NOMO-1 treated with dmso at 0.1 percent for 144 hours (cell line): ENCODE measurements around the gene HSPA4L.

Experiments
- DNase-seq: peaks from one replicate; lab custom pipeline; 2025; ENCODE audit not compliant: unreplicated experiment; lab: John Stamatoyannopoulos, UW

Gene HSPA4L

DNA sequence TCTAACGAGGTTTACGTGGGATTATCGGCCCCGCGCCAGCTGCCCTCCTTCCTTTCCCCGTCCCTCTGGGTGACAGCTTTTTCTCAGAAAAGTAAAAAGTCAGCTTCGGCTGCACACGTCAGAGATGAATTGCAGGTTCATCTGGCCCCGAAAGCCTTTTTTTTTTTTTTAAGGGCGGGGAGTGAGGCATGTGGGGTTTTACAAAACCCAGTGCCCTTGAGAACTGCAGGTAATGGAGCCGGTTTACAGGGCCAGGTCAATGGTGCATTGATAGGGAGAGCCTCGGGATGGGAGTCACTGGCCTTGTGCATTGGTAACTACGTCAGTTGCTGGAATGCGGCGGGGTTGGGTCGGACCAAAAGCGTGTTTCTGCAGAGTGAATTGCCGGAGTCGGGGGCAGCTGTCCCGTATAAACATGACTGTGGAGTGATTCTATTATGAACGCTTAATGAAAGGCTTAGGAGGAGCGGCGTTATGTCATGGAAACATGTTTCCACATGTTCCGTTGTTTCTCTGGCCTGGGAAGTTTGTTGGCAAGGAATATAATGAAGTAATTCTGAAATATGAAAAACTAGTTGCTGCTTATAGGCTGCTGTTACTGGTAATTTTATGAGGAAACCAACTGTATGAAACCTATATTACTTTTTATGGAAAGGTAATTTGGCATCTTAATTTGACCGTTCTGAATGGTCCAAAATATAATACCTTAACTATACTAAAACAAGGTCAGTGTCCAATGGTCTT lies 1.1 kb downstream of the HSPA4L start:
- DNase-seq = no peak

DNA sequence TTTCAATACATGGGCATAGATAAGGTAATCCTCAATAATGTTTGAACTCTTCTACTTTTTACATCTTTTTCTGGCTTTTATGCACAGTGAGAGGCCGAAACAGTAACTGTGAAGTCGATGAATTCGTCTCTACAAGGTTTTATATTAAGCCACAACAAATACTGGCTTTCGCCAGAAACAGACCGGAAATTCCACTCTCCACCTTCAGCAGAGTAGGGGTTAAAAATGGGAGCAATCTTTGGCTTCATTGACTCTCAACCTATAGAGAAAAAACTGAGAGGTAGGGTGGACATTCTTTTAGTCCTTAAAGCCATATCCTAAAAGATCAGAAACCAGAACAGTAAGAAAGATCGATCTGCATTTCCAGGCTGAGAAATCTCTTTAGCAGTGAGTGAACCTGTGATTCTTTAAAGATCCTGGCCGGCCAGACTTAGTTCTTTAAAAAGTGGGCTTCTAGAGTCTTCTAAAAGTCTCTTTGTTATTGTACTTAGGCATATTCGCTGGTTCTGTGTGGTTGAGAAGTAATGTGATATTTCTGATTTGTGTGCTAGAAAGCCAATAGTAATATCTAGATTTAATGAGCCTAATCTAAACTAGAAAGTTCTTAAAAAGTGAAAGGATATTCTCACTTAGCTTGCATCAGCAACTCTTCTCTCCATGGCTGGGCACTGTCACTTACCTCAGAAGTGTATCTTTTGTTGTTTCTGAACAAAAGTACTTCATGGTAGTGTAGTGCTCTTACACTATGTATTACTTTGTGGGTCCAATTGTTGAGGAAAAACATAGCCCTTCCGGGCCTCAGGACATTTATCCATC lies 2.0 kb downstream of the HSPA4L start:
- no peak for DNase-seq

DNA sequence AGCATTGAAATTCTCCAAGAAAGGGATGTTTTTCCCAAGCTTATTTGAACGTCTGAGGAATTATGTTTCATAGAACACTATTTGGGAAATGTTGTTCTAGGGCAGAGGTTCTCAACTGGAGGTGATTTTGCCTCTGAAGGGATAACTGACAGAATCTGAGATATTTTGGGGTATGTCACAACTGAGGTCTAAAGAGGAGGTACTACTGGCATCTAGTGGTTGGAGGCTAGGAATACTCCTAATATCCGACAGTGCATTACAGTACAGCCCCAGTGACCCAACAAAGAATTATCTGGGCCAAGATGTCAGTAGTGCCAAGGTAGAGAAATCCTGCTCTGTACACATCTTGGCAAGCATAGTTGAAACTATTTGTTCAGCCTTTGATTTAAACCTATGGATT lies 6.4 kb downstream of the HSPA4L start:
- DNase-seq = no peak

- no peak for DNase-seq
Observed at GRCh38 chr4:127791391-127791790, 9.3 kb downstream of the HSPA4L start.

DNA sequence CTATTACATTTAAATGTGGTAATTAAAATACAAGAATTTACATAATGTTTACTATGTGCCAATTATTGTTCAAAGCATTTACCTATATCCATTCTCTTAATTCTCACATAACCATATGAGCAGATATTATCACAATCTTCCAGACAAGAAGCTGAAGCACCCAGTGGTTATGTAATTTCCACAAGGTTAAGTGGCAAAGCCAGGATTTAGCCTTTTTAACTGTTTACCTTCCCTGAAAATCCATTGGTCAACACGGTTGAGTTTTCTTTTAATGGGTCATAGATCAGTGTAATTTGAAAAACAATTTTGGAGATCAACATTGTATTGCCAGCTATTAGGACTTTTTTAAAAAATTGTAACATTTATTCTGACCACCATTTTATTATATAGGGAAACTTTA lies 11.4 kb downstream of the HSPA4L start:
- no peak for DNase-seq

DNA sequence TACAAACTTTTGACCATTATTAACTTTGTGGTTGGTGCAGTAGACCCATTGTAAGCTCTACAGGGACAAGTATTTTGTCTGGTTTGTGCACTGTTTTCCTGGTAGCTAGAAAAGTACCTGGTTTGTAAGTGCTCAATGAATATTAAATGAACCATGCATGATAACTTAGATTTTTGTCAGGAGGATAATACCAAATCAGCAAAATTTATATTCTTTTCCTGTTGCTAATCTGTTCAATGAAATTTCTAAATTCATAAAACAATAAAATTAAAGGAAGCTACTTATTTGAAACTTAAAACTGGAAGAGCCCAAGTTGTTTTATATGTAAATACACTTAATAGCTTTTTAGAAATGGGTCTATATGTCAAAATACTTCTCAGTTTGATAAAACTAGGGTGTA lies 17.6 kb downstream of the HSPA4L start:
- DNase-seq = no peak

DNA sequence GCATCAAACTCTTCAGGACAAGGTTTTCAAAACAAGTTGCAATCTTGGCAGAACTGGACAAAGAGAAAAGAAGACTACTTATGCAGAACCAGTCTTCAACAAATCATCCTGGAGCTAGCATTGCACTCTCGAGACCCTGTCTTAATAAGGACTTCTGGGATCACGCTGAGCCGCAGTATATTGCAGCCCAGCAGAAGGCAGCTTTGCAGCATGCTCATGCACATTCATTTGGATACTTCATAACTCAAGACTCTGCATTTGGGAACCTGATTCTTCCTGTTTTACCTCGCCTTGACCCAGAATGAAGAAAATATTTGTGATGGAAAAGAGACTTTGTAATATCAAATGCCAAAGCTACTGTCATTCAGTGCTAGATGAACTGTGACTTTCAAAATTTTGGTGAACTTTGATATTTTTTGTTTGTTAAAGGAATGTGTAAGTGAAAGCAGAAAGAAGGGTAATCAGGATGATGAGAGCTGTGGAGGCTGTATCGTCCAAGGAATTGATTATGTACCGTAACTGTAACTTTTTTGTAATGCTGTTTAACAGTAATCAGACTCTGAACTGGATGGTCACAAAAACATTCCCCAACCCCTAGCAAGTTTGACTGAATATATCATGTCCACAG lies 27.2 kb downstream of the HSPA4L start:
- no peak for DNase-seq

GRCh38 chr4:127810551-127810950 lies 28.4 kb downstream of the HSPA4L start:
- no peak for DNase-seq

DNA sequence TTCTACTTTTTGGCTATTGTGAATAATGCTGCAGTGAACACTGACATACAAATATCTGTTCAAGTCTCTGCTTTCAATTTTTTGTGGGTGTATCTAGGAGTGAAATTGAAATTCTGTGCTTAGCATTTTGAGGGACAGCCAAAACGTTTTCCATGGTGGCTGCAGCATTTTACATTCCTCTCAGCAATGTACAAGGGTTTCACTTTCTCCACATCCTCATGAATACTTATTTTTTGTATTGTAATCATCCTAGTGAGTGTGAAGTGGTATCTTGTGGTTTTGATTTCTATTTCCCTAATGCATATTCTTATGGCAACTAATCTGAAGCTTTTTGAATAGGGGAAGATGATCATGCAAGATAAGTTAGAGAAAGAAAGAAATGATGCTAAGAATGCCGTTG lies 40.3 kb downstream of the HSPA4L start:
- no peak for DNase-seq

- no peak for DNase-seq
Observed at GRCh38 chr4:127828121-127828520, 46.0 kb downstream of the HSPA4L start.

GRCh38 chr4:127829014-127829413 lies 46.9 kb downstream of the HSPA4L start:
- no peak for DNase-seq

DNA sequence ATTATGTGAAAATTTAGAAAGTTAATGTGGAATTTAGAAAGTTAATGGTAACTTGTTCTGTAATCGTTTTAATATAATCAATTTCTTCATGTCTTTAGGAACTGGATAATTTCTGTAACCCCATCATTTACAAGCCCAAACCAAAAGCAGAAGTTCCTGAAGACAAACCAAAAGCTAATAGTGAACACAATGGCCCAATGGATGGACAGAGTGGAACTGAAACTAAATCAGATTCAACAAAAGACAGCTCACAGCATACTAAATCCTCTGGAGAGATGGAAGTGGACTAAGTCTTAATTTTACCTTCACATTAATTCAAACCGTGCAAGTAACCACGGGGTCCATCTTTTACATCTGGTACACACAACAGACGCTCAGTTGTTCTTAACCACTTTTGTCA lies 50.5 kb downstream of the HSPA4L start:
- DNase-seq = peak; percentile 57

GRCh38 chr4:127843704-127844600 lies 61.8 kb downstream of the HSPA4L start:
- DNase-seq = no peak

DNA sequence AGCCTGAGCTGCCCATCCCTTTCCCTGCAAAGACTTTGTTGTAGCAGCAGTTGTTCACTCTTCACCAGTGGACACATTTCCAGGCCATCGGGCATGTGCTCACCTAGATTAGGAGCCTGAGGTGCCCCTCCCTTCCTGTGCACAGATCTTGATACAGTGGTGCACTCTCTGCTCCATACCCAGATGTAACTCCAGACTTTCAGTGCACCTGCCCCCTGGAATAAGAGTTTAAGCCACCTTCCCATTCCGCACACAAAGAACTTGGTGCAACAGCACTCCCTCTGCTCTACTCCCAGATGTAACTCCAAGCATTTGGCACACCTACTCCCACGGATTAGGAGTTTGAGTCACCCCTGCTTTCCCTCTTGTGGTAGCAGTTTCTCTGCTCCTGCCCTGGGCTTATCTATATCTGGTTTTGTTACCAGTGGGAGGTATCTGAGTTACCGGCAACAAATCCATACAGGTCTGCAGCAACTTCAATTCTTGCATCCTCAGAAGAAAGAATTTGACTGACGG lies 62.5 kb downstream of the HSPA4L start:
- DNase-seq = no peak

GRCh38 chr4:127846061-127846460 lies 63.9 kb downstream of the HSPA4L start:
- no peak for DNase-seq

- no peak for DNase-seq
Observed at GRCh38 chr4:127846765-127847164, 64.6 kb downstream of the HSPA4L start.

DNA sequence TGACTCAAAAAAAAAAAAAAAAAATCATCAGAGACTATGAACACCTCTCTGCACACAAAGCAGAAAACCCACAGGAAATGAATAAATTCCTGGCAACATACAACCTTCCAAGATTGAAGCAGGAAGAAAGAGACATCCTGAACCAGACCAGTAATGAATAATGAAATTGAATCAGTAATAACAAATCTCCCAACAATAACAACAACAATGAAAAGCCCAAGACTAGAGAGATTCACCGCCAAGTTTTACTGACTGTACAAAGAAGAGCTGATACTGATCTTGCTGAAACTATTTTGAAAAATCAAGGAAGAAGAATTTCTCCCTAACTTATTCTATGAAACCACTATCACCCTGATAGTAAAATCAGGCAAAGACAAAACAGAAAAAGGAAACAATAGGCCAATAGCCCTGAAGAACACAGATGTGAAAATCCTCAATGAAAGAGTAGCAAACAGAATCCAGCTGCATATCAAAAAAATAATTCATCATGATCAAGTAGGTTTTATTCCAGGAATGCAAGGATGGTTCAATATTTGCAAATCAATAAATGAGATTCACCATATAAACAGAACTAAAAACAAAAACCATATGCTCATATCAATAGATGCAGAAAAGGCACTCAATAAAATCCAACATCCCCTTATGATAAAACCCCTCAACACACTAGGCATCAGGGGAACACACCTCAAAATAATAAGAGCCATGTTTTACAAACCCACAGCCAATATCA lies 67.5 kb downstream of the HSPA4L start:
- no peak for DNase-seq

- no peak for DNase-seq
Observed at GRCh38 chr4:127852661-127853060, 70.5 kb downstream of the HSPA4L start.

DNA sequence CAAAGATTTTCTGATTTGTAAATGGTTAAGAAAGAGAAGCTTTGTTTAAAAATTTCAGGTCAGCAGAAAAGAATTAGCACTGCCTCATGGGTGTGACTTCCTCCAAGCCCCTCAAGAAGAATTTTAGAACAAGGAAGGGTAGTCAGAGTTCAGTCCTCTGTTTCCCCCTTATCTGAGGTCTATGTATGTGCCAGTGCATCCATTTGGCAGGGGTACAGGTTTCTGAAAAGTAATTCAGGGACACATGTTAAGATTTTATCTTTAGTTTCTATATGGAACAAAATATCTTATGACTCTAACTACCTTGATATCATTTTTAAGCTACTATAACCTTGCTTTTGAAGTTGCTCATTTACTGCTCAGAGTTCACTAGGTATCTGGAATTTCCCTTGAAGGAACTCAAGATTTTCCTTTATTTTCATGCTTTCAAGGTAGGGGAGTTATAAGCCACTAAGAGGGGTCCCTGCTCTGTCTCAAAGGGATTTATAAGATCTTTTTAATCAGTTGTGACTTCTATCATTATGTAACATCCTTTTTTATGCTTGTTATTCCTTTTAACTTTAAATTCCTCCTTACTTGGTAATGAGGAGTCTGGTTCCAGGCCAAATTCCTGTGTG lies 74.2 kb downstream of the HSPA4L start:
- no peak for DNase-seq
